HG02571 (cell line): ENCODE data around the gene KIR3DL3.
"Not testable (repeated sequence)": the region's sequence is repeated elsewhere in the genome, so short reads cannot be mapped to it uniquely, and the experiment has no call there.

ENCODE experiments used
- ATAC-seq: cut with Tn5 transposase; IDR thresholded peaks from one replicate; pipeline ENCODE4 v1.9.1; 2021; ENCODE audit warnings: mild to moderate bottlenecking, moderate library complexity; ENCODE audit not compliant: unreplicated experiment

KIR3DL3 gene

GRCh38 chr19:54729416-54730188, 5.4 kb downstream of the KIR3DL3 start:
- no peak for ATAC-seq

DNA sequence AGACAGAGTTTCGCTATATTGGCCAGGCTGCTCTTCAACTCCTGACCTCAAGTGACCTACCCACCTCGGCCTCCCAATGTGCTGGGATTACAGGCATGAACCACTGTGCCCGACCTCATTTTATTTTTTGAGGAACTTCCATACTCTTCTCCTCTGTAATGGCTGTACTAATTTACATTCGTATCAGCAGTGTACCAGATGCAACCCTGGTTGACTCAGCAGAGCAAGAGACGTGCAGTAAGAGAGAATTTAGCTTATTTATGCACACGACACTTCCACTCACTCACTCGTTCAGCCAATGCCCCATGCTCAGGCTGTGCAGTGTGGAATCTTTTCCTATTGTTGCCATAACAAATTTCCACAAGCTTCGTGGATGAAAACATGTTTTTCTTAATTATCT, 6.9 kb downstream of the KIR3DL3 start:
- no peak for ATAC-seq

DNA sequence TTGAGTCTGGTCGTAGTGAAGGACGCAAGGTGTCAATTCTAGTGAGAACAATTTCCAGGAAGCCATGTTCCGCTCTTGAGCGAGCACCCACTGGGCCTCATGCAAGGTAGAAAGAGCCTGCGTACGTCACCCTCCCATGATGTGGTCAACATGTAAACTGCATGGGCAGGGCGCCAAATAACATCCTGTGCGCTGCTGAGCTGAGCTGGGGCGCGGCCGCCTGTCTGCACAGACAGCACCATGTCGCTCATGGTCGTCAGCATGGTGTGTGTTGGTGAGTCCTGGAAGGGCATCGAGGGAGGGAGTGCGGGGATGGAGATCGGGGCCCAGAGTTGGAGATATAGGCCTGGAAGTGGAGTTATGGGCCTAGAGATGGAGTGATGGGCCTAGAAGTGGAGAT, 14.1 kb downstream of the KIR3DL3 start, which contains the start of gene KIR2DL3:
Gene KIR2DL3, plus strand, starts transcription at position 208 of the 400 bp plus-strand sequence. Its CDS starts 33 bp downstream, at position 241.
- not testable (repeated sequence) for ATAC-seq

DNA sequence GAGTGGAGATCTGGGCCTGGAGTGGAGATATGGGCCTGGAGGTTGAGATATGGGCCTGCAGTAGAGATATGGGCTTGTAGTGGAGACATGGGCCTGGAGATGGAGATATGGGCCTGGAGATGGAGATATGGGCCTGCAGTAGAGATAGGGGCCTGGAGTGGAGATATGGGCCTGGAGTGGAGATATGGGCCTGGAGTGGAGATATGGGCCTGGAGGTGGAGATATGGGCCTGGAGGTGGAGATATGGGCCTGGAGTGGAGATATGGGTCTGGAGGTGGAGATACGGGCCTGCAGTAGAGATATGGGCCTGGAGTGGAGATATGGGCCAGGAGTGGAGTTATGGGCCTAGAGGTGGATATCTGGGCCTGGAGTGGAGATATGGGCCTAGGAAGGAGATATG, 14.5 kb downstream of the KIR3DL3 start:
- ATAC-seq = no peak

GRCh38 chr19:54739587-54740497, 15.6 kb downstream of the KIR3DL3 start:
- ATAC-seq = no peak

GRCh38 chr19:54741950-54742349, 17.7 kb downstream of the KIR3DL3 start:
- not testable (repeated sequence) for ATAC-seq

GRCh38 chr19:54744080-54744479, 19.8 kb downstream of the KIR3DL3 start:
- ATAC-seq = not testable (repeated sequence)

- not testable (repeated sequence) for ATAC-seq
These were observed 23.5 kb downstream of the KIR3DL3 start for GRCh38 chr19:54747614-54748322.

GRCh38 chr19:54750276-54750675, 26.0 kb downstream of the KIR3DL3 start:
- ATAC-seq = not testable (repeated sequence)

- not testable (repeated sequence) for ATAC-seq
These were observed 32.2 kb downstream of the KIR3DL3 start for GRCh38 chr19:54756204-54757110.

- ATAC-seq = not testable (repeated sequence)
These were observed 34.3 kb downstream of the KIR3DL3 start for GRCh38 chr19:54758577-54758976.

GRCh38 chr19:54764219-54764618, 40.0 kb downstream of the KIR3DL3 start:
- not testable (repeated sequence) for ATAC-seq

DNA sequence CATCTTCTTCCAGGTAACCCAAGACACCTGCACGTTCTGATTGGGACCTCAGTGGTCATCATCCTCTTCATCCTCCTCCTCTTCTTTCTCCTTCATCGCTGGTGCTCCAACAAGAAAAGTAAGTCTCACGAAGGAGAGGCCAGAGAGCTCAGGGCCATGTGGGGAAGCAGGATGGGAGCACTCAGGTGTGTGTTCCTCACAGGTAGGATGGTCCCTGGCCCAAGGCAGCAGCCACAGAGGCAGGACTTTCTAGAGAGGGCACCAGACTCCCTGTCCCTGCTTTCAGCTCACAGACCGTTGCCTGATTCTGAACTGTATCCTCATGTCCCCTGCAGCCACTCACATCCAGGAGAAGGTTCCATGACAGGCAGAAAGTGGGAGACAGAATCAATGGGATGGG, 42.2 kb downstream of the KIR3DL3 start:
- ATAC-seq = not testable (repeated sequence)

GRCh38 chr19:54769646-54770045, 45.4 kb downstream of the KIR3DL3 start, which contains the start of gene KIR2DL1:
Gene KIR2DL1 (plus strand): TSS chr19:54769793. CDS start chr19:54769851, 58 bp downstream.
- not testable (repeated sequence) for ATAC-seq

- ATAC-seq = not testable (repeated sequence)
These were observed 46.3 kb downstream of the KIR3DL3 start for GRCh38 chr19:54770511-54770910.

DNA sequence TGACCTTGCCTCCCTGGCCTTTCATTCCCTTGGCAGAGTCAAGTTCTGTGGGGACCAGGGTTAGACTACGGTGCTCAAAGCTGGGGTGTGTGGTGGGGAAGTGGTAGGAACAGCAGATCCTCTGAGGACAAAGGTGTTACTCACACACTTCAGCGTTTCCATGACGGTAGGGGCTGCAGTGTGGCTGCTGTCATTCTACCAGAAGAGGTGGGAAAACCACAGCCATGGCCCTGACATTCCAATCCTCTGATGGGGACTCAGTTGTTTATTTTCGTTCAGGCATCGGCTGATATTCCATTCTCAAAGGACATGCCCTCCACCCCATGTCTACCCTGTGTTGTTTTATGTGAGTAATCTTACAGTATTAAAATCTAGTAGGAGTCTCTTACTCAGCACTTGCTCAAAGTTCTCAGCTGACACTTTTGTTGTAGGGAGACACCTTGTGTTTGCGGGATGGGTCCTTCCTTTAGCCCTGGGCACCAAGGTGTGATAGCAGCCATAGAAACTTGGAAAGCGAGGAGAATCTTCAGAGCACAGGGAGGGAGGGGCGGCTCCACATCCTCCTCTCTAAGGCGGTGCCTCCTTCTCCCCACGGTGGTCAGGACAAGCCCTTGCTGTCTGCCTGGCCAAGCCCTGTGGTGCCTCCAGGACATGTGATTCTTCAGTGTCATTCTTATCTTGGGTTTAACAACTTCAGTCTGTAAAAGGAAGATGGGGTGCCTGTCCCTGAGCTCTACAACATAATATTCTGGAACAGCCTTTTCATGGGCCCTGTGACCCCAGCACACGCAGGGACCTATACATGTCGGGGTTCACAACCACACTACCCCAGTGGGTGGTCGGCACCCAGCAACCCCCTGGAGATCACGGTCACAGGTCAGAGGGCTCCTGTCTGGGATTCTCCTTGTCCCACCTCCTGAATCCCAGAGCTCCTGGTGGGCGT, 47.0 kb downstream of the KIR3DL3 start:
- not testable (repeated sequence) for ATAC-seq

- ATAC-seq = not testable (repeated sequence)
These were observed 48.4 kb downstream of the KIR3DL3 start for GRCh38 chr19:54772666-54773065.

DNA sequence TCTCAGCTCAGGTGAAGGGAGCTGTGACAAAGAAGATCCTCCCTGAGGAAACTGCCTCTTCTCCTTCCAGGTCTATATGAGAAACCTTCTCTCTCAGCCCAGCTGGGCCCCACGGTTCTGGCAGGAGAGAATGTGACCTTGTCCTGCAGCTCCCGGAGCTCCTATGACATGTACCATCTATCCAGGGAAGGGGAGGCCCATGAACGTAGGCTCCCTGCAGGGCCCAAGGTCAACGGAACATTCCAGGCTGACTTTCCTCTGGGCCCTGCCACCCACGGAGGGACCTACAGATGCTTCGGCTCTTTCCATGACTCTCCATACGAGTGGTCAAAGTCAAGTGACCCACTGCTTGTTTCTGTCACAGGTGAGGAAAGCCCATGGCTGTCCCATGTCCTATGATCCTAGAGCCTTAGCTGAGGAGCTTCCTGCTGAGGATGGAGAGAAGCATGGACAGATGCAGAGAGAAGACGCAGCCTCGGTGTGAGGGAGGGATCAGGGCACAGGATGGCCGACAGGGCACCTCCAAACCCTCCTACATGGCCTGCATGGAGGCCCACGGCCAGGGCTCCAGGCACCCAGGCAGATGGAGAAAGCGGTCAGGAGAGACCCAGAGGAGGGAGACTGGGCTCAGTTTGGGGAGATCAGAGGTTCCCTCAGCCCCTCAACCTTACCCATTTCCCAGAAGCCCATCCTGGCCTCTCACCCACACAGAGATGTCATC, 51.0 kb downstream of the KIR3DL3 start:
- ATAC-seq = not testable (repeated sequence)
